H9 (cell line): ENCODE results near the gene MDK. TPM values are rescaled to one million over a fixed set of nuclear protein-coding genes. Genes with fewer than 3 reads are reported as not detected.

ENCODE experiments used
- DNase-seq: peaks from one replicate; pipeline ENCODE4 v3.0.0-alpha.2; 2017
- H2AFZ ChIP-seq: one replicate; pipeline ENCODE4 v1.6.1; 2013; ENCODE audit warnings: mild to moderate bottlenecking, low read length, control low read depth, moderate library complexity
- H2AK5ac ChIP-seq: 2 replicates; pipeline ENCODE4 v1.6.1; 2013; ENCODE audit warnings: low read length, control low read depth, mixed read lengths; ENCODE audit not compliant: insufficient read length
- H2BK120ac ChIP-seq: one replicate; pipeline ENCODE4 v1.6.1; 2013; ENCODE audit warnings: low read depth, mild to moderate bottlenecking, low read length, control low read depth, inconsistent platforms; ENCODE audit not compliant: poor library complexity, severe bottlenecking
- H2BK12ac ChIP-seq: 2 replicates; pipeline ENCODE4 v1.6.1; 2013; ENCODE audit warnings: low read length, control low read depth, mixed read lengths, low read depth; ENCODE audit not compliant: insufficient read length
- H2BK15ac ChIP-seq: 2 replicates; pipeline ENCODE4 v1.6.1; 2013; ENCODE audit warnings: low read depth, low read length, control low read depth
- H2BK20ac ChIP-seq: one replicate; pipeline ENCODE4 v1.6.1; 2013; ENCODE audit warnings: low read depth, mild to moderate bottlenecking, low read length, control low read depth, inconsistent platforms; ENCODE audit not compliant: poor library complexity, severe bottlenecking
- H2BK5ac ChIP-seq: 2 replicates; pipeline ENCODE4 v1.6.1; 2013; ENCODE audit warnings: low read length, control low read depth, mixed read lengths; ENCODE audit not compliant: insufficient read length
- H3K14ac ChIP-seq: 2 replicates; pipeline ENCODE4 v1.6.1; 2013; ENCODE audit warnings: low read length, control low read depth; ENCODE audit not compliant: insufficient read depth
- H3K18ac ChIP-seq: 2 replicates; pipeline ENCODE4 v1.6.1; 2013; ENCODE audit warnings: low read depth, mild to moderate bottlenecking, mixed read lengths, low read length, control low read depth; ENCODE audit not compliant: insufficient read length
- H3K23ac ChIP-seq: 2 replicates; pipeline ENCODE4 v1.6.1; 2013; ENCODE audit warnings: low read length, control low read depth, mixed read lengths, low read depth; ENCODE audit not compliant: insufficient read length
- H3K23me2 ChIP-seq: 2 replicates; pipeline ENCODE4 v1.6.1; 2013; ENCODE audit warnings: low read depth, mild to moderate bottlenecking, mixed read lengths, low read length, control low read depth; ENCODE audit not compliant: insufficient read length, poor library complexity, severe bottlenecking
- H3K27ac ChIP-seq: 2 replicates; pipeline ENCODE4 v1.5.1; 2013; ENCODE audit warnings: low read length, control low read depth, mixed read lengths, low read depth; ENCODE audit not compliant: insufficient read length
- H3K27me3 ChIP-seq: 2 replicates; pipeline ENCODE4 v1.6.1; 2013; ENCODE audit warnings: low read length, control low read depth, inconsistent platforms; ENCODE audit not compliant: insufficient read depth
- H3K4ac ChIP-seq: 2 replicates; pipeline ENCODE4 v1.6.1; 2013; ENCODE audit warnings: low read depth, mild to moderate bottlenecking, control low read depth, inconsistent platforms, low read length, moderate library complexity
- H3K4me1 ChIP-seq: 2 replicates; pipeline ENCODE4 v1.6.1; 2013; ENCODE audit warnings: low read length, control low read depth, inconsistent platforms; ENCODE audit not compliant: insufficient read depth
- H3K4me2 ChIP-seq: 2 replicates; pipeline ENCODE4 v1.6.1; 2013; ENCODE audit warnings: low read length, control low read depth, mixed read lengths; ENCODE audit not compliant: insufficient read length, insufficient read depth
- H3K56ac ChIP-seq: 2 replicates; pipeline ENCODE4 v1.6.1; 2013; ENCODE audit warnings: low read depth, mild to moderate bottlenecking, mixed read lengths, low read length, control low read depth; ENCODE audit not compliant: insufficient read length
- H3K79me1 ChIP-seq: 2 replicates; pipeline ENCODE4 v1.6.1; 2013; ENCODE audit warnings: low read depth, mild to moderate bottlenecking, moderate library complexity, low read length, control low read depth, inconsistent platforms; ENCODE audit not compliant: insufficient read depth, poor library complexity, severe bottlenecking
- H3K79me2 ChIP-seq: 2 replicates; pipeline ENCODE4 v1.6.1; 2013; ENCODE audit warnings: low read length, control low read depth, inconsistent platforms; ENCODE audit not compliant: insufficient read depth
- H3K9ac ChIP-seq: 2 replicates; pipeline ENCODE4 v1.6.1; 2013; ENCODE audit warnings: low read length, control low read depth, mixed read lengths; ENCODE audit not compliant: insufficient read length; ENCODE audit errors: extremely low read depth
- H3K9me3 ChIP-seq: one replicate; pipeline ENCODE4 v1.6.1; 2013; ENCODE audit warnings: low read depth, low read length, inconsistent platforms; ENCODE audit not compliant: control insufficient read depth
- H3T11ph ChIP-seq: one replicate; pipeline ENCODE4 v1.6.1; 2013; ENCODE audit warnings: mild to moderate bottlenecking, low read length, control low read depth, inconsistent platforms
- H4K20me1 ChIP-seq: one replicate; pipeline ENCODE4 v1.6.1; 2013; ENCODE audit not compliant: control insufficient read depth, insufficient read length, insufficient read depth
- H4K5ac ChIP-seq: 2 replicates; pipeline ENCODE4 v1.6.1; 2013; ENCODE audit warnings: low read depth, mild to moderate bottlenecking, mixed read lengths, low read length, control low read depth; ENCODE audit not compliant: insufficient read length
- H4K8ac ChIP-seq: replicated peaks from 2 replicates; pipeline ENCODE4 v1.6.1; 2013; ENCODE audit warnings: low read length, control low read depth, mixed read lengths, low read depth; ENCODE audit not compliant: insufficient read length
- H4K91ac ChIP-seq: 2 replicates; pipeline ENCODE4 v1.6.1; 2013; ENCODE audit warnings: low read depth, mild to moderate bottlenecking, moderate library complexity, mixed read lengths, low read length, control low read depth; ENCODE audit not compliant: insufficient read length
- H3K27ac Mint-ChIP-seq, 3 experiments: 2 replicates in 2 of 3; 3 replicates in 1 of 3; pipeline ENCODE4 v1.8.0; 2020 to 2021; ENCODE audit warnings: mixed read lengths in 3 of 3, mild to moderate bottlenecking in 1 of 3, moderate library complexity in 1 of 3
- H3K27me3 Mint-ChIP-seq: 2 replicates; pipeline ENCODE4 v1.8.0; 2021; ENCODE audit warnings: low read depth, mild to moderate bottlenecking, moderate library complexity, mixed read lengths
- H3K36me3 Mint-ChIP-seq, 3 experiments: 2 replicates in 2 of 3; 3 replicates in 1 of 3; pipeline ENCODE4 v1.8.0; 2020 to 2021; ENCODE audit warnings: low read depth in 3 of 3, mixed read lengths in 3 of 3; ENCODE audit not compliant: insufficient read depth in 1 of 3
- H3K4me1 Mint-ChIP-seq, 2 experiments: 2 replicates each; pipeline ENCODE4 v1.8.0; 2020; ENCODE audit warnings: mixed read lengths in 2 of 2
- H3K4me3 Mint-ChIP-seq, 2 experiments: 2 replicates in 1 of 2; 3 replicates in 1 of 2; pipeline ENCODE4 v1.8.0; 2020 to 2021; ENCODE audit warnings: mild to moderate bottlenecking in 2 of 2, mixed read lengths in 2 of 2, moderate library complexity in 1 of 2
- H3K9me3 Mint-ChIP-seq, 2 experiments: 2 replicates in 1 of 2; 3 replicates in 1 of 2; pipeline ENCODE4 v1.8.0; 2020; ENCODE audit warnings: mild to moderate bottlenecking in 2 of 2, mixed read lengths in 2 of 2, moderate library complexity in 1 of 2
- CTCF ChIP-seq: fragments of 200-600 bp; sonication (generic); conservative IDR thresholded peaks from 3 replicates; pipeline ENCODE4 v1.8.0; 2021; ENCODE audit warnings: antibody characterized with exemption, mild to moderate bottlenecking
- WGBS: extraction: QIAGEN DNeasy Blood & Tissue Kit; methylation state at CpG from one replicate; pipeline ENCODE4 v1.1.7; 2013; ENCODE audit warnings: missing lambda C conversion rate, low lambda C conversion rate, mixed read lengths; ENCODE audit not compliant: insufficient read length; ENCODE audit errors: extremely low coverage; 5-methylcytosine and 5-hydroxymethylcytosine counted together
- total RNA-seq: library from RNA; stranded (reverse); gene quantifications from 2 replicates; pipeline ENCODE4 v1.2.1, GENCODE V29; 2021

The MDK gene
- total RNA-seq, 1 experiment from 2014 or later, result 392 TPM

GRCh38 chr11:46386674-46387073 is 5.2 kb downstream of the MDK start:
- no peak overlapping the region for H2BK12ac ChIP-seq
- H3K27ac Mint-ChIP-seq, result no peak overlapping the region
- H3K56ac ChIP-seq, result no peak overlapping the region
- no peak overlapping the region for H2AFZ ChIP-seq
- peaks cover 67% of the 10 kb centered on the region for H3K27me3 Mint-ChIP-seq
- H3K27ac ChIP-seq, result no peak overlapping the region
- TF ChIP-seq CTCF, result no peak
- H3K4me2 ChIP-seq, result no peak overlapping the region
- H4K5ac ChIP-seq, result no peak overlapping the region
- H3K79me1 ChIP-seq, result no peaks in the 10 kb centered on the region
- peaks cover 16% of the 10 kb centered on the region for H3K23me2 ChIP-seq
- H3K36me3 Mint-ChIP-seq, result peaks cover 5 to 10% (median 9%) of the 10 kb centered on the region in 3 experiments; a peak in 5 of 7 replicates
- H3K23ac ChIP-seq, result no peak overlapping the region
- no peaks in the 10 kb centered on the region for H3K79me2 ChIP-seq
- peaks cover 20% of the 10 kb centered on the region; the same call in 1 of the 2 replicates for H3K27me3 ChIP-seq
- no peak overlapping the region for H3K14ac ChIP-seq
- H4K8ac ChIP-seq, result no peak overlapping the region
- H3K4me3 Mint-ChIP-seq, result no peak overlapping the region; a peak in 1 of 5 replicates
- no peaks in the 10 kb centered on the region for H3K9me3 ChIP-seq
- no peak overlapping the region for H4K91ac ChIP-seq
- H3K18ac ChIP-seq, result no peak overlapping the region
- no peak overlapping the region for H2BK15ac ChIP-seq
- peaks cover 21 to 49% of the 10 kb centered on the region in 2 experiments for H3K4me1 Mint-ChIP-seq
- no peak overlapping the region for H2BK20ac ChIP-seq
- no peak overlapping the region for H2BK5ac ChIP-seq
- H3T11ph ChIP-seq, result no peak overlapping the region
- no peak overlapping the region for H3K4ac ChIP-seq
- no peak overlapping the region for H2BK120ac ChIP-seq
- no peaks in the 10 kb centered on the region for H4K20me1 ChIP-seq
- no peak overlapping the region for H3K9ac ChIP-seq
- H2AK5ac ChIP-seq, result no peak overlapping the region
- H3K4me1 ChIP-seq, result peaks cover 4% of the 10 kb centered on the region; the same call in 1 of the 2 replicates
- no peaks in the 10 kb centered on the region for H3K9me3 Mint-ChIP-seq
- WGBS, result no CpG with 5 or more reads among the region's 4 CpGs
- DNase-seq, result no peak
